Embryonic facial prominence (tissue), 1 donor: ENCODE results near the gene MAN1A2.

Source experiments
- DNase-seq: peaks from one replicate; pipeline ENCODE4 v3.0.0-alpha.2; 2016; ENCODE audit errors: extremely low spot score

Gene MAN1A2

GRCh38 chr1:117359561-117360289, 7.5 kb upstream of the MAN1A2 start:
- no peak for DNase-seq

GRCh38 chr1:117362986-117363385, 4.3 kb upstream of the MAN1A2 start:
- no peak for DNase-seq

- no peak for DNase-seq
Observed at GRCh38 chr1:117363571-117364048, 3.6 kb upstream of the MAN1A2 start.

- DNase-seq: no peak
Observed at GRCh38 chr1:117364240-117364639, 3.0 kb upstream of the MAN1A2 start.

- DNase-seq: no peak
Observed at GRCh38 chr1:117365350-117366176, 1.7 kb upstream of the MAN1A2 start.

- peak; percentile 10 for DNase-seq
Observed at GRCh38 chr1:117366177-117367045, 838 bp upstream of the MAN1A2 start.

GRCh38 chr1:117368116-117369108, 1.2 kb downstream of the MAN1A2 start:
- DNase-seq: no peak

- no peak for DNase-seq
Observed at GRCh38 chr1:117370071-117370470, 2.8 kb downstream of the MAN1A2 start.

GRCh38 chr1:117370509-117370908, 3.3 kb downstream of the MAN1A2 start:
- no peak for DNase-seq

GRCh38 chr1:117371441-117372151, 4.3 kb downstream of the MAN1A2 start:
- no peak for DNase-seq

GRCh38 chr1:117372863-117373412, 5.7 kb downstream of the MAN1A2 start:
- DNase-seq: no peak

- no peak for DNase-seq
Observed at GRCh38 chr1:117373932-117374331, 6.7 kb downstream of the MAN1A2 start.

- no peak for DNase-seq
Observed at GRCh38 chr1:117375327-117375726, 8.1 kb downstream of the MAN1A2 start.

- DNase-seq: no peak
Observed at GRCh38 chr1:117387060-117387633, 19.9 kb downstream of the MAN1A2 start.

- no peak for DNase-seq
Observed at GRCh38 chr1:117388328-117388727, 21.1 kb downstream of the MAN1A2 start.

- no peak for DNase-seq
Observed at GRCh38 chr1:117389284-117389683, 22.0 kb downstream of the MAN1A2 start.

GRCh38 chr1:117389779-117390178, 22.5 kb downstream of the MAN1A2 start:
- no peak for DNase-seq

GRCh38 chr1:117392771-117393170, 25.5 kb downstream of the MAN1A2 start:
- DNase-seq: no peak

- DNase-seq: no peak
Observed at GRCh38 chr1:117396074-117396473, 28.8 kb downstream of the MAN1A2 start.
